OCI-LY1 (cell line): ENCODE data around the gene SSH3.

ENCODE experiments used
- H2AFZ ChIP-seq: fragments of 200-600 bp; sonication (generic), shearing (Covaris generic); 2 replicates; pipeline ENCODE4 v1.6.0; 2014; ENCODE audit warnings: antibody characterized with exemption, mild to moderate bottlenecking, low read length
- H3F3A ChIP-seq: fragments of 200-600 bp; sonication (generic), shearing (Covaris generic); 2 replicates; pipeline ENCODE4 v1.6.0; 2014; ENCODE audit warnings: mild to moderate bottlenecking, antibody characterized with exemption, low read length, moderate library complexity; ENCODE audit not compliant: insufficient read depth
- H3K27ac ChIP-seq: fragments of 200-600 bp; sonication (generic); 2 replicates; pipeline ENCODE4 v1.5.1; 2014; ENCODE audit warnings: low read length, mixed run types, mild to moderate bottlenecking, low read depth; ENCODE audit not compliant: poor library complexity, severe bottlenecking
- H3K27me3 ChIP-seq: fragments of 200-600 bp; sonication (generic); 2 replicates; pipeline ENCODE4 v1.6.0; 2014; ENCODE audit warnings: antibody characterized with exemption, mild to moderate bottlenecking, low read length, moderate library complexity; ENCODE audit not compliant: insufficient read depth
- H3K36me3 ChIP-seq: fragments of 200-600 bp; sonication (generic); 2 replicates; pipeline ENCODE4 v1.6.1; 2014; ENCODE audit warnings: mild to moderate bottlenecking, antibody characterized with exemption, low read length, moderate library complexity, mixed read lengths; ENCODE audit not compliant: insufficient read depth
- H3K4me1 ChIP-seq: fragments of 200-600 bp; sonication (generic); 2 replicates; pipeline ENCODE4 v1.5.1; 2014; ENCODE audit warnings: mild to moderate bottlenecking, low read length, moderate library complexity; ENCODE audit not compliant: insufficient read depth, severe bottlenecking
- H3K4me2 ChIP-seq: fragments of 200-600 bp; sonication (generic), shearing (Covaris generic); 2 replicates; pipeline ENCODE4 v1.6.1; 2014; ENCODE audit warnings: low read length
- H3K4me3 ChIP-seq: fragments of 200-600 bp; sonication (generic); 2 replicates; pipeline ENCODE4 v1.5.1; 2014; ENCODE audit warnings: low read length, low read depth, mild to moderate bottlenecking, mixed read lengths; ENCODE audit not compliant: poor library complexity, severe bottlenecking
- H3K79me2 ChIP-seq: fragments of 200-600 bp; shearing (Covaris generic); 2 replicates; pipeline ENCODE4 v1.6.1; 2016; ENCODE audit warnings: mixed run types, low read length, mixed read lengths; ENCODE audit not compliant: insufficient read depth
- H3K9ac ChIP-seq: fragments of 200-600 bp; sonication (generic), shearing (Covaris generic); 2 replicates; pipeline ENCODE4 v1.6.1; 2014; ENCODE audit warnings: mild to moderate bottlenecking, low read length, mixed read lengths
- H3K9me2 ChIP-seq: fragments of 200-600 bp; sonication (generic), shearing (Covaris generic); 2 replicates; pipeline ENCODE4 v1.6.1; 2014; ENCODE audit warnings: low read depth, mild to moderate bottlenecking, low read length, mixed read lengths
- H3K9me3 ChIP-seq: fragments of 200-600 bp; shearing (Covaris generic); 2 replicates; pipeline ENCODE4 v1.6.1; 2014; ENCODE audit warnings: low read length, mixed read lengths
- H4K20me1 ChIP-seq: fragments of 200-600 bp; sonication (generic), shearing (Covaris generic); 2 replicates; pipeline ENCODE4 v1.6.0; 2016; ENCODE audit warnings: mild to moderate bottlenecking, low read length; ENCODE audit not compliant: insufficient read depth
- CTCF ChIP-seq: fragments of 200-600 bp; sonication (generic), shearing (Covaris generic); IDR thresholded peaks from 2 replicates; pipeline ENCODE4 v1.5.1; 2017; ENCODE audit warnings: mild to moderate bottlenecking, antibody characterized with exemption, low read length, moderate library complexity, mixed read lengths
- EZH2 ChIP-seq: fragments of 200-600 bp; sonication (generic), shearing (Covaris generic); IDR thresholded peaks from 2 replicates; pipeline ENCODE4 v1.8.0; 2017; ENCODE audit warnings: borderline replicate concordance, mixed run types, mild to moderate bottlenecking, antibody characterized with exemption, low read length, moderate library complexity, mixed read lengths

Gene SSH3

GRCh38 chr11:67292671-67293070, 10.7 kb upstream of the SSH3 start:
- Histone ChIP-seq H3K27ac (no peak overlapping the region), H2AFZ (no peak overlapping the region), H3K9me3 (peaks cover 6% of the 10 kb centered on the region; the same call in 1 of the 2 replicates), H3K9ac (no peak overlapping the region), H4K20me1 (no peaks in the 10 kb centered on the region), H3F3A (no peaks in the 10 kb centered on the region), H3K4me3 (no peak overlapping the region), H3K27me3 (no peaks in the 10 kb centered on the region), H3K79me2 (no peaks in the 10 kb centered on the region), H3K4me2 (no peak overlapping the region), H3K36me3 (peaks cover 68% of the 10 kb centered on the region), H3K4me1 (peaks cover 15% of the 10 kb centered on the region), H3K9me2 (no peaks in the 10 kb centered on the region)
- no peak for TF ChIP-seq CTCF
- TF ChIP-seq EZH2 = no peak

GRCh38 chr11:67293090-67293489, 10.2 kb upstream of the SSH3 start:
- no peak overlapping the region for H3K27ac ChIP-seq
- no peaks in the 10 kb centered on the region for H3K9me2 ChIP-seq
- no peak overlapping the region for H3K4me3 ChIP-seq
- H3K4me2 ChIP-seq = no peak overlapping the region
- H2AFZ ChIP-seq = no peak overlapping the region
- H4K20me1 ChIP-seq = no peaks in the 10 kb centered on the region
- no peaks in the 10 kb centered on the region for H3K79me2 ChIP-seq
- TF ChIP-seq CTCF (no peak), EZH2 (no peak)
- peaks cover 71% of the 10 kb centered on the region for H3K36me3 ChIP-seq
- H3K27me3 ChIP-seq = no peaks in the 10 kb centered on the region
- no peaks in the 10 kb centered on the region for H3F3A ChIP-seq
- peaks cover 6% of the 10 kb centered on the region; the same call in 1 of the 2 replicates for H3K9me3 ChIP-seq
- peaks cover 11% of the 10 kb centered on the region for H3K4me1 ChIP-seq
- H3K9ac ChIP-seq = no peak overlapping the region

- H3K36me3 ChIP-seq = peaks cover 92% of the 10 kb centered on the region
- H4K20me1 ChIP-seq = no peaks in the 10 kb centered on the region
- peaks cover 6% of the 10 kb centered on the region; the same call in 1 of the 2 replicates for H3K9me3 ChIP-seq
- H3K9ac ChIP-seq = no peak overlapping the region
- no peak for TF ChIP-seq CTCF
- TF ChIP-seq EZH2 = no peak
- no peaks in the 10 kb centered on the region for H3K27me3 ChIP-seq
- H2AFZ ChIP-seq = no peak overlapping the region
- no peaks in the 10 kb centered on the region for H3K79me2 ChIP-seq
- H3K4me1 ChIP-seq = no peaks in the 10 kb centered on the region
- H3F3A ChIP-seq = no peaks in the 10 kb centered on the region
- H3K4me3 ChIP-seq = no peak overlapping the region
- H3K27ac ChIP-seq = no peak overlapping the region
- no peak overlapping the region for H3K4me2 ChIP-seq
- H3K9me2 ChIP-seq = no peaks in the 10 kb centered on the region
Observed at GRCh38 chr11:67295846-67296245, 7.5 kb upstream of the SSH3 start.
